Measurements from ENCODE around the gene DNAH6.

DNA sequence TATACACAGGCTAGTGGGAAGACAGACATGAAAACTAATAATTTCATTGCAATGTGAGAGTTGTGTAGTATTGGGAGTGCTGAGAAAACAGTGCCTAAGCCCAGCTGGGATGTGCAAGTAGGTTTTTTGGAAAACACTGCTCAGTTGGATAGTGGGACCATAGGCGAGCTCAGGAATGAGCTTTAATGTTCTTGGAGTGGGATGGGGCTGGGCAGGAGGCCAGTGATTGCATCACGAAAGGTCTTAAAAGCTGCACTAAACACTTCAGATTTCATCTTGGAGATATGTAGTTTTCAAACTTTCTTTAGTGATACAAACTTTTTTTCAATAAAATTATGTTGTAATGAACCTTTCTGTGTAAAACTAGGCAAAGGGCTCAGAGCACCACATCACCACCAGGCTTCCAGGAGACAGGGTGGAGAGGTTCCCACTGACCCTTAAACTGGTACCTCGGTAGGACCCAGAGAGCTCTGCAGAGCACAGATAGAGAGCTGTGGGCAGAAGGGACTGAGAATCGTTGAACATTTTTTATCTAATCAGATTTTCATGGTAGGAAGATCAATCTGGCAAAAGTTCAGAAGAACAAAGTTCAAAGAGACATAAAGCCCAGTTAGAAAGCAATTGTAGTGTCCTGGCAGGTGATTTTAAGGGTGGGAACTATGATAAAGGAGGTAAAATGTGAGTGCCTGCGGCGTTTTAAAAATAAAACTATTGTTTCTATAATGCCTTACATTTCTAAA is 188.4 kb downstream of the DNAH6 start:
- TF ChIP-seq, protein P1, sequence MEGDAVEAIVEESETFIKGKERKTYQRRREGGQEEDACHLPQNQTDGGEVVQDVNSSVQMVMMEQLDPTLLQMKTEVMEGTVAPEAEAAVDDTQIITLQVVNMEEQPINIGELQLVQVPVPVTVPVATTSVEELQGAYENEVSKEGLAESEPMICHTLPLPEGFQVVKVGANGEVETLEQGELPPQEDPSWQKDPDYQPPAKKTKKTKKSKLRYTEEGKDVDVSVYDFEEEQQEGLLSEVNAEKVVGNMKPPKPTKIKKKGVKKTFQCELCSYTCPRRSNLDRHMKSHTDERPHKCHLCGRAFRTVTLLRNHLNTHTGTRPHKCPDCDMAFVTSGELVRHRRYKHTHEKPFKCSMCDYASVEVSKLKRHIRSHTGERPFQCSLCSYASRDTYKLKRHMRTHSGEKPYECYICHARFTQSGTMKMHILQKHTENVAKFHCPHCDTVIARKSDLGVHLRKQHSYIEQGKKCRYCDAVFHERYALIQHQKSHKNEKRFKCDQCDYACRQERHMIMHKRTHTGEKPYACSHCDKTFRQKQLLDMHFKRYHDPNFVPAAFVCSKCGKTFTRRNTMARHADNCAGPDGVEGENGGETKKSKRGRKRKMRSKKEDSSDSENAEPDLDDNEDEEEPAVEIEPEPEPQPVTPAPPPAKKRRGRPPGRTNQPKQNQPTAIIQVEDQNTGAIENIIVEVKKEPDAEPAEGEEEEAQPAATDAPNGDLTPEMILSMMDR (IDR thresholded peaks at IDR 0.05 in 2 of 3, conservative IDR thresholded peaks at IDR 0.05 in 1 of 3; ENCODE audit: control insufficient read depth in 2 of 3, extremely low read depth in 1 of 3, insufficient read depth in 1 of 3, low read depth in 3 of 3, low read length in 3 of 3) = no peak
- TF ChIP-seq TBL1XR1 (IDR thresholded peaks at IDR 0.05; ENCODE audit: low read depth, low read length) = no peak
- no peak for TF ChIP-seq EZH2 (IDR thresholded peaks at IDR 0.05; ENCODE audit: borderline replicate concordance, control insufficient read depth, low read depth, low read length)
- no peak for TF ChIP-seq HDAC2 (IDR thresholded peaks at IDR 0.05)
- no peak for TF ChIP-seq POLR2A (IDR thresholded peaks at IDR 0.05; ENCODE audit: low read depth, low read length)
- TF ChIP-seq, protein P2, sequence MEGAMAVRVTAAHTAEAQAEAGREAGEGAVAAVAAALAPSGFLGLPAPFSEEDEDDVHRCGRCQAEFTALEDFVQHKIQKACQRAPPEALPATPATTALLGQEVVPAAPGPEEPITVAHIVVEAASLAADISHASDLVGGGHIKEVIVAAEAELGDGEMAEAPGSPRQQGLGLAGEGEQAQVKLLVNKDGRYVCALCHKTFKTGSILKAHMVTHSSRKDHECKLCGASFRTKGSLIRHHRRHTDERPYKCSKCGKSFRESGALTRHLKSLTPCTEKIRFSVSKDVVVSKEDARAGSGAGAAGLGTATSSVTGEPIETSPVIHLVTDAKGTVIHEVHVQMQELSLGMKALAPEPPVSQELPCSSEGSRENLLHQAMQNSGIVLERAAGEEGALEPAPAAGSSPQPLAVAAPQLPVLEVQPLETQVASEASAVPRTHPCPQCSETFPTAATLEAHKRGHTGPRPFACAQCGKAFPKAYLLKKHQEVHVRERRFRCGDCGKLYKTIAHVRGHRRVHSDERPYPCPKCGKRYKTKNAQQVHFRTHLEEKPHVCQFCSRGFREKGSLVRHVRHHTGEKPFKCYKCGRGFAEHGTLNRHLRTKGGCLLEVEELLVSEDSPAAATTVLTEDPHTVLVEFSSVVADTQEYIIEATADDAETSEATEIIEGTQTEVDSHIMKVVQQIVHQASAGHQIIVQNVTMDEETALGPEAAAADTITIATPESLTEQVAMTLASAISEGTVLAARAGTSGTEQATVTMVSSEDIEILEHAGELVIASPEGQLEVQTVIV (IDR thresholded peaks at IDR 0.05; ENCODE audit: borderline replicate concordance, partially characterized antibody) = no peak
- no peak for TF ChIP-seq SUZ12 (IDR thresholded peaks at IDR 0.05; ENCODE audit: unreplicated experiment)
- no peak for TF ChIP-seq ETV6 (conservative IDR thresholded peaks at IDR 0.05 in 1 of 2, IDR thresholded peaks at IDR 0.05 in 1 of 2; ENCODE audit: borderline replicate concordance in 1 of 2, low read depth in 1 of 2)
- TF ChIP-seq JUND (IDR thresholded peaks at IDR 0.05; ENCODE audit: low read depth, low read length) = no peak
- TF ChIP-seq RCOR1 (conservative IDR thresholded peaks at IDR 0.05; ENCODE audit: low read depth, low read length) = no peak

Measured in GM12878 (cell line).